HepG2 (cell line): ENCODE data around the gene PCP4L1. TPM values are rescaled to one million over a fixed set of nuclear protein-coding genes. Genes with fewer than 3 reads are reported as not detected.

Experiments
- CENPX ChIP-seq: sonication (generic); formaldehyde crosslinking; IDR thresholded peaks from 2 replicates; pipeline ENCODE4 v1.9.0; 2021; ENCODE audit warnings: mild to moderate bottlenecking, missing genetic modification reagents, moderate library complexity
- DMAP1 ChIP-seq: IDR thresholded peaks from 2 replicates; pipeline ENCODE4 v1.6.1; 2016
- FOSL2 ChIP-seq: sonication (generic); formaldehyde crosslinking; IDR thresholded peaks from 2 replicates; pipeline ENCODE4 v1.4.0; 2020; ENCODE audit warnings: missing genetic modification reagents
- FOXJ3 ChIP-seq: sonication (generic); formaldehyde crosslinking; IDR thresholded peaks from 2 replicates; pipeline ENCODE4 v1.4.0; 2020; ENCODE audit warnings: missing genetic modification reagents, mild to moderate bottlenecking, borderline replicate concordance
- GFI1 ChIP-seq: sonication (generic); formaldehyde crosslinking; IDR thresholded peaks from 2 replicates; pipeline ENCODE4 v1.5.0; 2020; ENCODE audit warnings: missing genetic modification reagents, mild to moderate bottlenecking, borderline replicate concordance
- GZF1 ChIP-seq: sonication (generic); formaldehyde crosslinking; IDR thresholded peaks from 2 replicates; pipeline ENCODE4 v1.5.1; 2020; ENCODE audit warnings: mild to moderate bottlenecking, missing genetic modification reagents
- HOXA7 ChIP-seq: sonication (generic); formaldehyde crosslinking; IDR thresholded peaks from 2 replicates; pipeline ENCODE4 v1.8.1; 2022; ENCODE audit warnings: mild to moderate bottlenecking, missing genetic modification reagents, moderate library complexity
- JUND ChIP-seq: sonication (generic); formaldehyde crosslinking; IDR thresholded peaks from 2 replicates; pipeline ENCODE4 v1.8.0; 2022; ENCODE audit warnings: mild to moderate bottlenecking, missing genetic modification reagents
- KDM2A ChIP-seq: sonication (generic); formaldehyde crosslinking; IDR thresholded peaks from 2 replicates; pipeline ENCODE4 v1.4.0; 2020; ENCODE audit warnings: low read depth, missing genetic modification reagents, borderline replicate concordance
- KLF12 ChIP-seq: sonication (generic); formaldehyde crosslinking; IDR thresholded peaks from 2 replicates; pipeline ENCODE4 v1.4.0; 2020; ENCODE audit warnings: missing genetic modification reagents, borderline replicate concordance
- MAFK ChIP-seq, 2 experiments: IDR thresholded peaks in 1 of 2; conservative IDR thresholded peaks in 1 of 2; 2 replicates each; pipeline ENCODE4 v1.6.1; 2011; ENCODE audit warnings: improper control_type of control experiment in 2 of 2, low read length in 2 of 2
- MXD4 ChIP-seq: IDR thresholded peaks from 2 replicates; pipeline ENCODE4 v1.6.1; 2016; ENCODE audit warnings: mild to moderate bottlenecking, missing biosample characterization, missing genetic modification reagents
- SMAD1 ChIP-seq: sonication (generic); formaldehyde crosslinking; IDR thresholded peaks from 2 replicates; pipeline ENCODE4 v1.4.0; 2020; ENCODE audit warnings: missing genetic modification reagents, low read depth, mild to moderate bottlenecking, borderline replicate concordance
- STAG1 ChIP-seq: sonication (generic); formaldehyde crosslinking; IDR thresholded peaks from 2 replicates; pipeline ENCODE4 v1.4.0; 2020; ENCODE audit warnings: missing genetic modification reagents
- THYN1 ChIP-seq: sonication (generic); formaldehyde crosslinking; IDR thresholded peaks from 2 replicates; pipeline ENCODE4 v1.8.1; 2023; ENCODE audit warnings: low read depth, mild to moderate bottlenecking, moderate library complexity, missing genetic modification reagents, borderline replicate concordance
- ZNF570 ChIP-seq: sonication (generic); formaldehyde crosslinking; IDR thresholded peaks from 2 replicates; pipeline ENCODE4 v1.4.0; 2020; ENCODE audit warnings: mild to moderate bottlenecking, missing genetic modification reagents, borderline replicate concordance
- ZNF639 ChIP-seq: conservative IDR thresholded peaks from 2 replicates; pipeline ENCODE4 v1.6.1; 2018; ENCODE audit warnings: missing genetic modification reagents
- polyA plus RNA-seq, 8 experiments: library from polyadenylated mRNA; depleted of rRNA in 3 of 8; stranded (reverse) in 7 of 8; unstranded in 1 of 8; fragments of >200 nt; fragmentation: Illumina TruSeq in 4 of 8; extraction: Trizol in 4 of 8; gene quantifications; 2 replicates each; pipeline versions ENCODE4 v1.2.1 to v1.2.3, GENCODE V29; 2011 to 2016; ENCODE audit warnings: low read depth in 4 of 8, missing spikeins in 1 of 8, mixed read lengths in 1 of 8; ENCODE audit not compliant: insufficient read depth in 1 of 8
- total RNA-seq, 5 experiments: library from RNA; depleted of rRNA; stranded (reverse); fragments of >200 nt; fragmentation: Illumina TruSeq; extraction: Trizol; gene quantifications; 2 replicates each; pipeline ENCODE4 v1.2.3, GENCODE V29; 2016; ENCODE audit warnings: low read depth in 1 of 5
- TF ChIP-seq, protein P1 (sequence below): sonication (generic); formaldehyde crosslinking; IDR thresholded peaks from 2 replicates; pipeline ENCODE4 v1.5.0; 2020; ENCODE audit warnings: missing genetic modification reagents
- TF ChIP-seq, protein P2 (sequence below), 2 experiments: IDR thresholded peaks; 2 replicates each; pipeline ENCODE4 v1.6.1; 2011 to 2012; ENCODE audit warnings: low read length in 2 of 2, borderline replicate concordance in 1 of 2, low read depth in 1 of 2, mild to moderate bottlenecking in 1 of 2, moderate library complexity in 1 of 2
- TF ChIP-seq, protein P3 (sequence below): IDR thresholded peaks from 2 replicates; pipeline ENCODE4 v1.6.1; 2016; ENCODE audit warnings: missing biosample characterization, missing genetic modification reagents, low read depth

PCP4L1 gene
- total and polyA plus RNA-seq, 2 of the 13 experiments (the other 11 are each of a cell fraction or from before 2014, with no cell fraction given) = 0.28 TPM; not detected in 1

DNA sequence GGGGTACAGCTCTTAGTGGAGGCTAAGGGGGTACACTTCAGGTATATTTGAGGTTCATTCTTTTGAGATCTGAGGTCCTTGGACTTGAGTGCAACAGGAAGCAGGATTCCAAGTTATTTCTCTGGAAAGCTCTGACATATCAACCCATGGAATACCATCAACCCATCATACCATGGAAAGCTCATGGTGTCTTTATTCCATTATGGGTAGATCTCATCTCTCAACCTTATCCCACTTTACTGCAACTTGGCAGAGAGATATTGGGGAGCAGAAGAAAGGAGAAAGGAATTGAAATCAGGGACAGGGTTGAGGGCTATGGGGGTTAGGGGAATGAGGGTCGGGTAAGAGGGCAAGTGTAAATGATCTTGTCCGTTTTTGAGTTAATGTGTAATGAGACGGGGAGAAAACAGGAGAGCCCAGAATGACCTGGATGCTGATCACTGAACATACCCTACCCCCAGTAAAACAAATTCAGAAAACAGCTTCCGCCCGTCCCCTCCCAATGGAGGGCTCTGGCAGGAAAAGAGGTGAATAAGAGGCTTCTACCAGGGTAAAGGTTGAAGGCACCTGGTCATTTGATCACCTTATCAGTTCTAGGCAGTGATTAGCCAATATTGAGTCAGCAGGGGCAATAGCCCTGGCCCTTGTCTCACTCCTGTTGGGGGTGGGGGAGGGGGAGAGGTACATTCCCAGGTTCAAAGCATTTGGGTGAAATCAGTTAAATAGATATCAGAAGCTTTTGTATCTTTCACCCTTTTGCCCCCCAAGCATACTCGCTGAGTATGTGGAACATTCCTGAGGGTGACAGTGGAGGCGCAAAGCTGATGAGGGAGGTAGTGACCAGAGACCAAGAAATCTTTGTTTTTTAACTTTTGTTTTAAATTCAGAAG is 34.5 kb upstream of the PCP4L1 start (continued):
- no peak for TF ChIP-seq ZNF639
- TF ChIP-seq, protein P1, sequence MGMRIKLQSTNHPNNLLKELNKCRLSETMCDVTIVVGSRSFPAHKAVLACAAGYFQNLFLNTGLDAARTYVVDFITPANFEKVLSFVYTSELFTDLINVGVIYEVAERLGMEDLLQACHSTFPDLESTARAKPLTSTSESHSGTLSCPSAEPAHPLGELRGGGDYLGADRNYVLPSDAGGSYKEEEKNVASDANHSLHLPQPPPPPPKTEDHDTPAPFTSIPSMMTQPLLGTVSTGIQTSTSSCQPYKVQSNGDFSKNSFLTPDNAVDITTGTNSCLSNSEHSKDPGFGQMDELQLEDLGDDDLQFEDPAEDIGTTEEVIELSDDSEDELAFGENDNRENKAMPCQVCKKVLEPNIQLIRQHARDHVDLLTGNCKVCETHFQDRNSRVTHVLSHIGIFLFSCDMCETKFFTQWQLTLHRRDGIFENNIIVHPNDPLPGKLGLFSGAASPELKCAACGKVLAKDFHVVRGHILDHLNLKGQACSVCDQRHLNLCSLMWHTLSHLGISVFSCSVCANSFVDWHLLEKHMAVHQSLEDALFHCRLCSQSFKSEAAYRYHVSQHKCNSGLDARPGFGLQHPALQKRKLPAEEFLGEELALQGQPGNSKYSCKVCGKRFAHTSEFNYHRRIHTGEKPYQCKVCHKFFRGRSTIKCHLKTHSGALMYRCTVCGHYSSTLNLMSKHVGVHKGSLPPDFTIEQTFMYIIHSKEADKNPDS (CRISPR knock-in tag) = peak; percentile 84; the same call in 1 of the 2 replicates
- TF ChIP-seq DMAP1 = no peak
- TF ChIP-seq FOXJ3 = peak; percentile 90; the same call in 1 of the 2 replicates
- 0 out of 2 replicates have a peak, but pooled peaks have one; percentile 28 for TF ChIP-seq MXD4 (CRISPR knock-in tag)
- no peak for TF ChIP-seq SMAD1
- TF ChIP-seq HOXA7 (CRISPR knock-in tag) = no peak
- 0 out of 2 replicates have a peak, but pooled peaks have one; percentile 2 for TF ChIP-seq THYN1 (CRISPR knock-in tag)
- TF ChIP-seq, protein P2, sequence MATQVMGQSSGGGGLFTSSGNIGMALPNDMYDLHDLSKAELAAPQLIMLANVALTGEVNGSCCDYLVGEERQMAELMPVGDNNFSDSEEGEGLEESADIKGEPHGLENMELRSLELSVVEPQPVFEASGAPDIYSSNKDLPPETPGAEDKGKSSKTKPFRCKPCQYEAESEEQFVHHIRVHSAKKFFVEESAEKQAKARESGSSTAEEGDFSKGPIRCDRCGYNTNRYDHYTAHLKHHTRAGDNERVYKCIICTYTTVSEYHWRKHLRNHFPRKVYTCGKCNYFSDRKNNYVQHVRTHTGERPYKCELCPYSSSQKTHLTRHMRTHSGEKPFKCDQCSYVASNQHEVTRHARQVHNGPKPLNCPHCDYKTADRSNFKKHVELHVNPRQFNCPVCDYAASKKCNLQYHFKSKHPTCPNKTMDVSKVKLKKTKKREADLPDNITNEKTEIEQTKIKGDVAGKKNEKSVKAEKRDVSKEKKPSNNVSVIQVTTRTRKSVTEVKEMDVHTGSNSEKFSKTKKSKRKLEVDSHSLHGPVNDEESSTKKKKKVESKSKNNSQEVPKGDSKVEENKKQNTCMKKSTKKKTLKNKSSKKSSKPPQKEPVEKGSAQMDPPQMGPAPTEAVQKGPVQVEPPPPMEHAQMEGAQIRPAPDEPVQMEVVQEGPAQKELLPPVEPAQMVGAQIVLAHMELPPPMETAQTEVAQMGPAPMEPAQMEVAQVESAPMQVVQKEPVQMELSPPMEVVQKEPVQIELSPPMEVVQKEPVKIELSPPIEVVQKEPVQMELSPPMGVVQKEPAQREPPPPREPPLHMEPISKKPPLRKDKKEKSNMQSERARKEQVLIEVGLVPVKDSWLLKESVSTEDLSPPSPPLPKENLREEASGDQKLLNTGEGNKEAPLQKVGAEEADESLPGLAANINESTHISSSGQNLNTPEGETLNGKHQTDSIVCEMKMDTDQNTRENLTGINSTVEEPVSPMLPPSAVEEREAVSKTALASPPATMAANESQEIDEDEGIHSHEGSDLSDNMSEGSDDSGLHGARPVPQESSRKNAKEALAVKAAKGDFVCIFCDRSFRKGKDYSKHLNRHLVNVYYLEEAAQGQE (IDR thresholded peaks at IDR 0.05; ENCODE audit: borderline replicate concordance in 1 of 2, low read depth in 1 of 2, low read length in 2 of 2) = peak in 1 of 2 experiments; percentile 70; a peak in 2 of 4 replicates
- TF ChIP-seq KDM2A (CRISPR knock-in tag) = peak; percentile 27; the same call in 1 of the 2 replicates
- TF ChIP-seq FOSL2 (CRISPR knock-in tag) = peak; percentile 91
- no peak for TF ChIP-seq CENPX (CRISPR knock-in tag)
- TF ChIP-seq GFI1 (CRISPR knock-in tag) = peak; percentile 99
- no peak for TF ChIP-seq ZNF570 (CRISPR knock-in tag)
- TF ChIP-seq STAG1 (CRISPR knock-in tag) = no peak
- TF ChIP-seq JUND = peak; percentile 62
- TF ChIP-seq, protein P3, sequence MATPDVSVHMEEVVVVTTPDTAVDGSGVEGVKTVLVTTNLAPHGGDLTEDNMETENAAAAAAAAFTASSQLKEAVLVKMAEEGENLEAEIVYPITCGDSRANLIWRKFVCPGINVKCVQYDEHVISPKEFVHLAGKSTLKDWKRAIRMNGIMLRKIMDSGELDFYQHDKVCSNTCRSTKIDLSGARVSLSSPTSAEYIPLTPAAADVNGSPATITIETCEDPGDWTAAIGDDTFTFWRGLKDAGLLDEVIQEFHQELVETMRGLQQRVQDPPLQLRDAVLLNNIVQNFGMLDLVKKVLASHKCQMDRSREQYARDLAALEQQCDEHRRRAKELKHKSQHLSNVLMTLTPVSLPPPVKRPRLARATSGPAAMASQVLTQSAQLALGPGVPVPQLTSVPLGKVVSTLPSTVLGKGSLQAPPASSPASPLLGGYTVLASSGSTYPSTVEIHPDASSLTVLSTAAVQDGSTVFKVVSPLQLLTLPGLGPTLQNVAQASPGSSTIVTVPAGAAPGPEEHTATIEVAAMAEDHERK (CRISPR knock-in tag) = no peak
- TF ChIP-seq KLF12 (CRISPR knock-in tag) = peak; percentile 21; the same call in 1 of the 2 replicates
- no peak for TF ChIP-seq GZF1
- TF ChIP-seq MAFK (conservative IDR thresholded peaks at IDR 0.05 in 1 of 2, IDR thresholded peaks at IDR 0.05 in 1 of 2; ENCODE audit: low read length in 2 of 2) = 0 out of 4 replicates have a peak, but pooled peaks have one; percentile 0 to 4
